Measurements from ENCODE around the gene SDK1. TPM values are rescaled to one million over a fixed set of nuclear protein-coding genes. Genes with fewer than 3 reads are reported as not detected.

SDK1 gene
- total and polyA plus RNA-seq, 2 experiments from 2014 or later = 2.1 to 10.0 TPM

- no peak overlapping the region for H3K4me2 ChIP-seq
- H3F3A ChIP-seq (replicated peaks; ENCODE audit: low read depth) = no peaks in the 10 kb centered on the region
- H3K27me3 Mint-ChIP-seq (ENCODE audit: insufficient read depth, low read depth, poor library complexity) = no peaks in the 10 kb centered on the region
Observed at GRCh38 chr7:3598854-3599253, 297.8 kb downstream of the SDK1 start.

More at GRCh38 chr7:3598854-3599253, 297.8 kb downstream of the SDK1 start:
- Mint-ChIP-seq H3K27ac (no peak overlapping the region), H3K4me1 (peaks cover 2% of the 10 kb centered on the region; the same call in 2 of the 3 replicates), H3K36me3 (ENCODE audit: low read depth) (no peaks in the 10 kb centered on the region), H3K4me3 (no peak overlapping the region), H3K9me3 (peaks cover 14% of the 10 kb centered on the region)
- no peak for ATAC-seq
- no peak overlapping the region for H3K4me3 ChIP-seq
- H3K9me2 ChIP-seq (ENCODE audit: insufficient read depth) = no peaks in the 10 kb centered on the region
- TF ChIP-seq NANOG (IDR thresholded peaks at IDR 0.05; ENCODE audit: borderline replicate concordance) (no peak), CTCF (conservative IDR thresholded peaks at IDR 0.05; ENCODE audit: low read depth in 2 of 2) (no peak), ETS1 (IDR thresholded peaks at IDR 0.05) (no peak), STAT1 (IDR thresholded peaks at IDR 0.05; ENCODE audit: unreplicated experiment) (no peak), EZH2phosphoT487 (IDR thresholded peaks at IDR 0.05; ENCODE audit: unreplicated experiment) (no peak), POLR2AphosphoS5 (IDR thresholded peaks at IDR 0.05; ENCODE audit: low read depth) (no peak), CREB1 (CRISPR knock-in tag; IDR thresholded peaks at IDR 0.05; ENCODE audit: low read depth) (no peak), JUNB (IDR thresholded peaks at IDR 0.05; ENCODE audit: unreplicated experiment) (no peak), REST (IDR thresholded peaks at IDR 0.05; ENCODE audit: unreplicated experiment) (no peak), ZNF331 (CRISPR knock-in tag; IDR thresholded peaks at IDR 0.05; ENCODE audit: low read depth) (no peak), EZH2 (IDR thresholded peaks at IDR 0.05; ENCODE audit: low read depth, unreplicated experiment) (no peak), ZNF114 (CRISPR knock-in tag; IDR thresholded peaks at IDR 0.05) (no peak)
- no peaks in the 10 kb centered on the region for H3K36me3 ChIP-seq (ENCODE audit: insufficient read depth)
- no peak overlapping the region for H2AFZ ChIP-seq
- H4K20me1 ChIP-seq (replicated peaks; ENCODE audit: insufficient read depth) = no peaks in the 10 kb centered on the region
- H3K79me2 ChIP-seq (replicated peaks; ENCODE audit: insufficient read depth) = no peaks in the 10 kb centered on the region
- H3K27me3 ChIP-seq (ENCODE audit: insufficient read depth) = no peaks in the 10 kb centered on the region
- no peak overlapping the region for H3K27ac ChIP-seq (ENCODE audit: low read depth)
- H3K4me1 ChIP-seq (ENCODE audit: insufficient read depth) = no peaks in the 10 kb centered on the region
- no peak for DNase-seq (ENCODE audit: low spot score)

Measured in GM23338 (cell line).